ENCODE results near the gene RASSF1. TPM values are rescaled to one million over a fixed set of nuclear protein-coding genes. Genes with fewer than 3 reads are reported as not detected.

Gene RASSF1
- total and polyA plus RNA-seq, 2 of the 13 experiments (the other 11 are each of a cell fraction or from before 2014, with no cell fraction given) = 10.2 to 27.5 TPM

DNA sequence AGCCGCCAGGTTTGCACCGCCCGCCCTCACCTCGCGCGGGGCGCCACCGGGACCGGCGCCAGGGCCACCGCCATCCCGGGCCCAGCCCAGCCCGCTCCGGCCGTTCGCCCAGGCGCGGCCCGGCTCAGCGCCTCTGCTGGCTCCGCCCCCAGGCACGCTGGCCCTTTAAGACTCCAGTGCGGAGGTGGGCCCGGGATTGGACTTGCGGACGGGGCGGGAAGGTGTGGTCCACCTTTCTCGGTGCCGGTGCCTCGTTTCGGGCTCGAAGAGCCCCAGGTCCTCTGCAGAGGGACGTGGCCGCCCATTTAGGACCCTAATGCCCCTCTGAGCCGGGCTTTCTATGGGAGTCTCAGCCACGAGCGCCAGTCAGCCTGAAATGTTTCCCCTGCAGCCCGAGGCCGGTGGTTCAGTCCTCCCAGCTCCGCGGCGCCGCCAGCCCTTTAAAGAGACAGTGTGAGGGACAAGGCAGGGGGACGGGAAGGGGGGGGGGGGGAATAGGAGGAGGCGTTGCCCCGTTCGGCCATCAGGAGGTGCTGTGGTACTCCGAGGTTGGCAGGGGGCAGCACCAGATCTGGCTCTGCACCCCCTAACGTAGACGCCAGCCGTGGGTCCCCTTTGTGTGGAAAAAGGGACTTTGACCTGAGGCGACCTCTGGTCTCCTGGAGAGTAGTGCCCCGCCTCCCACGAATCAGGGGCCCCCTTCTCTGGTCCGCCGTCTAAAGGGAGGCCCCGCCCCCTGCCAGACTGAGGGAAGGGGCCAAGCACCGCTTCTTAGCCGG is 19.1 kb downstream of the RASSF1 start (continued):
- TF ChIP-seq, protein P1, sequence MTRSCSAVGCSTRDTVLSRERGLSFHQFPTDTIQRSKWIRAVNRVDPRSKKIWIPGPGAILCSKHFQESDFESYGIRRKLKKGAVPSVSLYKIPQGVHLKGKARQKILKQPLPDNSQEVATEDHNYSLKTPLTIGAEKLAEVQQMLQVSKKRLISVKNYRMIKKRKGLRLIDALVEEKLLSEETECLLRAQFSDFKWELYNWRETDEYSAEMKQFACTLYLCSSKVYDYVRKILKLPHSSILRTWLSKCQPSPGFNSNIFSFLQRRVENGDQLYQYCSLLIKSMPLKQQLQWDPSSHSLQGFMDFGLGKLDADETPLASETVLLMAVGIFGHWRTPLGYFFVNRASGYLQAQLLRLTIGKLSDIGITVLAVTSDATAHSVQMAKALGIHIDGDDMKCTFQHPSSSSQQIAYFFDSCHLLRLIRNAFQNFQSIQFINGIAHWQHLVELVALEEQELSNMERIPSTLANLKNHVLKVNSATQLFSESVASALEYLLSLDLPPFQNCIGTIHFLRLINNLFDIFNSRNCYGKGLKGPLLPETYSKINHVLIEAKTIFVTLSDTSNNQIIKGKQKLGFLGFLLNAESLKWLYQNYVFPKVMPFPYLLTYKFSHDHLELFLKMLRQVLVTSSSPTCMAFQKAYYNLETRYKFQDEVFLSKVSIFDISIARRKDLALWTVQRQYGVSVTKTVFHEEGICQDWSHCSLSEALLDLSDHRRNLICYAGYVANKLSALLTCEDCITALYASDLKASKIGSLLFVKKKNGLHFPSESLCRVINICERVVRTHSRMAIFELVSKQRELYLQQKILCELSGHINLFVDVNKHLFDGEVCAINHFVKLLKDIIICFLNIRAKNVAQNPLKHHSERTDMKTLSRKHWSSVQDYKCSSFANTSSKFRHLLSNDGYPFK (CRISPR knock-in tag; IDR thresholded peaks at IDR 0.05; ENCODE audit: borderline replicate concordance) = peak; percentile 46; the same call in 1 of the 2 replicates
- no peak for TF ChIP-seq BRD4 (CRISPR knock-in tag; IDR thresholded peaks at IDR 0.05)
- TF ChIP-seq GATA4 (IDR thresholded peaks at IDR 0.05; ENCODE audit: borderline replicate concordance, low read depth) = peak; percentile 22; the same call in 1 of the 2 replicates
- TF ChIP-seq ZNF781 (CRISPR knock-in tag; IDR thresholded peaks at IDR 0.05; ENCODE audit: borderline replicate concordance, not compliant biosample characterization) = peak; percentile 67
- TF ChIP-seq, protein P2, sequence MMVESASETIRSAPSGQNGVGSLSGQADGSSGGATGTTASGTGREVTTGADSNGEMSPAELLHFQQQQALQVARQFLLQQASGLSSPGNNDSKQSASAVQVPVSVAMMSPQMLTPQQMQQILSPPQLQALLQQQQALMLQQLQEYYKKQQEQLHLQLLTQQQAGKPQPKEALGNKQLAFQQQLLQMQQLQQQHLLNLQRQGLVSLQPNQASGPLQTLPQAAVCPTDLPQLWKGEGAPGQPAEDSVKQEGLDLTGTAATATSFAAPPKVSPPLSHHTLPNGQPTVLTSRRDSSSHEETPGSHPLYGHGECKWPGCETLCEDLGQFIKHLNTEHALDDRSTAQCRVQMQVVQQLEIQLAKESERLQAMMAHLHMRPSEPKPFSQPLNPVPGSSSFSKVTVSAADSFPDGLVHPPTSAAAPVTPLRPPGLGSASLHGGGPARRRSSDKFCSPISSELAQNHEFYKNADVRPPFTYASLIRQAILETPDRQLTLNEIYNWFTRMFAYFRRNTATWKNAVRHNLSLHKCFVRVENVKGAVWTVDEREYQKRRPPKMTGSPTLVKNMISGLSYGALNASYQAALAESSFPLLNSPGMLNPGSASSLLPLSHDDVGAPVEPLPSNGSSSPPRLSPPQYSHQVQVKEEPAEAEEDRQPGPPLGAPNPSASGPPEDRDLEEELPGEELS (CRISPR knock-in tag; IDR thresholded peaks at IDR 0.05) = peak; percentile 54
- no peak for TF ChIP-seq SOX5 (CRISPR knock-in tag; IDR thresholded peaks at IDR 0.05; ENCODE audit: borderline replicate concordance)
- TF ChIP-seq, protein P3, sequence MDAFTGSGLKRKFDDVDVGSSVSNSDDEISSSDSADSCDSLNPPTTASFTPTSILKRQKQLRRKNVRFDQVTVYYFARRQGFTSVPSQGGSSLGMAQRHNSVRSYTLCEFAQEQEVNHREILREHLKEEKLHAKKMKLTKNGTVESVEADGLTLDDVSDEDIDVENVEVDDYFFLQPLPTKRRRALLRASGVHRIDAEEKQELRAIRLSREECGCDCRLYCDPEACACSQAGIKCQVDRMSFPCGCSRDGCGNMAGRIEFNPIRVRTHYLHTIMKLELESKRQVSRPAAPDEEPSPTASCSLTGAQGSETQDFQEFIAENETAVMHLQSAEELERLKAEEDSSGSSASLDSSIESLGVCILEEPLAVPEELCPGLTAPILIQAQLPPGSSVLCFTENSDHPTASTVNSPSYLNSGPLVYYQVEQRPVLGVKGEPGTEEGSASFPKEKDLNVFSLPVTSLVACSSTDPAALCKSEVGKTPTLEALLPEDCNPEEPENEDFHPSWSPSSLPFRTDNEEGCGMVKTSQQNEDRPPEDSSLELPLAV (CRISPR knock-in tag; conservative IDR thresholded peaks at IDR 0.05; ENCODE audit: low read depth) = no peak
- peak; percentile 19 for TF ChIP-seq RBM39 (IDR thresholded peaks at IDR 0.05; ENCODE audit: low read depth, low read length, poor library complexity, severe bottlenecking)
- peak; percentile 97 for TF ChIP-seq ZNF740 (CRISPR knock-in tag; IDR thresholded peaks at IDR 0.05)
